ENCODE results near the gene KCNJ9.

KCNJ9 gene

DNA sequence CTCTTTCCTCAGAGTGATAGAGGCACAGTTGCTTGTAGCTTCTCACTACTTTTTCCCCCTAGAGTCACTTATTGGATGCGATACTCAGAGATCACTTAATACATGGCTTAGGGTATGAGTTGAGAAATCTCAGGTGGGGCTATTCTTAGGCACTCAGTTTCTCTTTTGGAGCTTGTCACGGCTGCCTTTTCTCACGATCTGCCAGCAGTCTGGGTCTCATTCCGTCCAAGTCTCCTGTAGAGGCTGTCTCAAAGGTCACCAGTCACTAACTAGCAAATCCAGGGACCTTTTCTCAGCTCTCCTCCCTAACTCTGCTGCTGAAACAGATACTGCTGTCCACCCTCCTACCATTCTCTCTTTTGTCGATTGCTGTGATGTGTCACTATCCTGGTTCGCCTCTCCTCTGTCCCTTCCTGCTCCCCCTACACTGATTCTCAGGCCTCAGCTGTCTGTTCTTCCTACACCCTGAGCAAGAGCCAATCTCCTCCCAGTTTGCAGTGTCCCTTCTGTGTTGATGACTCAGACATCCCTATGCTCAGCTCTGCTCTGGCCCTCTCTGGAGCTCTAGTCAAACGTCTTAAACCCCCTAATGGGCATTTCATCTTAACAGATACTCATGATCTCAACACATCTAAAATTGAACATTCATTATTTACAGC, 46.7 kb downstream of the KCNJ9 start:
- DNase-seq = peak; percentile 71

DNA sequence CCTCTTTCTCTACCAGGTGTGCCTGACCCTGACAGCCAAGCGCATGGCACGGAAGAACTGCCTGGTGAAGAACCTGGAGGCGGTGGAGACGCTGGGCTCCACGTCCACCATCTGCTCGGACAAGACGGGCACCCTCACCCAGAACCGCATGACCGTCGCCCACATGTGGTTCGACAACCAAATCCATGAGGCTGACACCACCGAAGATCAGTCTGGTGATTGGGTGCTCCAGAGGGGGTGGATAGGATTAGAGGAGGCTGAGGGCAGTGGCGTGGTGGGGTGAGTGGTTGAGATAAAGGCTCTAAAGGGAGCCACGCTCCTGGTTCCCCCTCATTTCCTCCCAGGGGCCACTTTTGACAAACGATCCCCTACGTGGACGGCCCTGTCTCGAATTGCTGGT, 47.3 kb downstream of the KCNJ9 start:
- no peak for DNase-seq

DNA sequence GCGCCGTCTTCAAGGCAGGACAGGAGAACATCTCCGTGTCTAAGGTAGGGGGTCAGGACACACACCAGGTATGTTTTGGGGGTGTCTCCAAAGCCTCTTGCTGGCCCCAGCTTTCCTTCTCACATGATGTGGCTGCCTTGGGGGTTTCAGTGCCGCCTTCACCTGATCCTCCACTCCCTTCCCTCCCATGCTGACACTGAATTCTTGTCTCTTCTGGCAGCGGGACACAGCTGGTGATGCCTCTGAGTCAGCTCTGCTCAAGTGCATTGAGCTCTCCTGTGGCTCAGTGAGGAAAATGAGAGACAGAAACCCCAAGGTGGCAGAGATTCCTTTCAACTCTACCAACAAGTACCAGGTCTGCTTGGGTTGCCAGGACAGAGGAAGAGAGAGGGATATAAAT, 47.7 kb downstream of the KCNJ9 start:
- DNase-seq = no peak

DNA sequence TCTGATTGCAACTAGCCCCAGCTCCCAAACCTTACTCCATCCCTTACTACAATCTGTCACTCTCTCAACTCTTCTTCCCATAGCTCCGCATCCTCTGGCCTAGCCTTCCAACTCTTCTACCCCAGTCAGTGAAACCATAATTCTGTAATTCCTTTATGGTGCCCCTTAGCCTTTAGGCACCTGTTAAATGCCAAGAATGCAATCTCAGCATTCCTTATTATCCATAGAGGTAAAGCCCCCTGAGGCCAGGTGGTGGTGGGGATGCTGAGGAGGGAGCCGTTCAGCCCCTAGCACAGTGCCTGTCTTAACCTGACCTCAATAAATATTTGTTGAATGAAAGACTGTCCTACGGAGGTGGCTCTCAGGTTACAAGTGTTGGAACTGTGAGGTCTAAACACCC, 48.2 kb downstream of the KCNJ9 start:
- DNase-seq = no peak

DNA sequence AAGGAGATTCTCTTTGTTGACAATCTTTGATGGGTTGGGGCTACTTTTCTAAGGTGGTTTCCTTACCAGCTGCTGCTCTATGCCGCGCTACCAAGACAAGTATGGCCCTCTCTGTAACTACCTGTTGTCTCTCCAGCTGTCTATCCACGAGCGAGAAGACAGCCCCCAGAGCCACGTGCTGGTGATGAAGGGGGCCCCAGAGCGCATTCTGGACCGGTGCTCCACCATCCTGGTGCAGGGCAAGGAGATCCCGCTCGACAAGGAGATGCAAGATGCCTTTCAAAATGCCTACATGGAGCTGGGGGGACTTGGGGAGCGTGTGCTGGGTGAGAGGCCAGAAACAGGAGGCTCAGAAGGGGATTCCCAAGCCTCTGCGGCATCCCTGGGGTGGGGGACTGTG, 48.6 kb downstream of the KCNJ9 start:
- DNase-seq = no peak

DNA sequence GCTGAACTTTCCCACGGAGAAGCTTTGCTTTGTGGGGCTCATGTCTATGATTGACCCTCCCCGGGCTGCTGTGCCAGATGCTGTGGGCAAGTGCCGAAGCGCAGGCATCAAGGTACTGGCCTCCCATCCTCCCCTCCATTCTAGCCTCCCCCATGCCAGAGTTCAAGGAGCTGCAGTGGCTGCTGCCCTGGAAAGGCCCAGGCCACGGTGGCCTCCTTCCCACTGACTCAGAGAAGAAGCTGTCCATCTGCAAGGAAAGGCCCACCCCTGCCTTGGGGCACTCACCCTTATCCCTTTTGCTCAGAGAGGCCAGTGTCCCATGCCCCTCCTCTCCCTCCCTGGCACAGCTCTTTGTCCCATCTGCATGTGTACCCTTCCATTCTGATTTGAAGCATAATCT, 49.1 kb downstream of the KCNJ9 start:
- DNase-seq = no peak

DNA sequence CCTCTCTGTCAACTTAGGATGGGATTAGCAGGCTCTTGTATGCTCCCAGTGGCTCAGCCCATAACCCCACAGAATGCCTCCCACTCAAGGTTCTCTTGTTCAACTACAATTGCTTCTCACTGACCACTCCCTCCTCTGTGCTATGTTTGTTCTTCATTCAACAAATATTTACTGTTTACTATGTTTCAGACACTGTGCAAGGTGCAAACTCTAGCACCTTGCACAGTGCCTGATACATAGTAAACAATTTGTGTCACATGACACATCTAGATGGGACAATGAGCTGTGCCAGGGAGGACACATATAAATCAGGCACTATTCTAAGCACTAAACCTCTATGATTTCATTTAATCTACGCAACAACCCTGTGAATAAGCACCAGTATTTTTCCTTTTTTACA, 49.6 kb downstream of the KCNJ9 start:
- DNase-seq = no peak

DNA sequence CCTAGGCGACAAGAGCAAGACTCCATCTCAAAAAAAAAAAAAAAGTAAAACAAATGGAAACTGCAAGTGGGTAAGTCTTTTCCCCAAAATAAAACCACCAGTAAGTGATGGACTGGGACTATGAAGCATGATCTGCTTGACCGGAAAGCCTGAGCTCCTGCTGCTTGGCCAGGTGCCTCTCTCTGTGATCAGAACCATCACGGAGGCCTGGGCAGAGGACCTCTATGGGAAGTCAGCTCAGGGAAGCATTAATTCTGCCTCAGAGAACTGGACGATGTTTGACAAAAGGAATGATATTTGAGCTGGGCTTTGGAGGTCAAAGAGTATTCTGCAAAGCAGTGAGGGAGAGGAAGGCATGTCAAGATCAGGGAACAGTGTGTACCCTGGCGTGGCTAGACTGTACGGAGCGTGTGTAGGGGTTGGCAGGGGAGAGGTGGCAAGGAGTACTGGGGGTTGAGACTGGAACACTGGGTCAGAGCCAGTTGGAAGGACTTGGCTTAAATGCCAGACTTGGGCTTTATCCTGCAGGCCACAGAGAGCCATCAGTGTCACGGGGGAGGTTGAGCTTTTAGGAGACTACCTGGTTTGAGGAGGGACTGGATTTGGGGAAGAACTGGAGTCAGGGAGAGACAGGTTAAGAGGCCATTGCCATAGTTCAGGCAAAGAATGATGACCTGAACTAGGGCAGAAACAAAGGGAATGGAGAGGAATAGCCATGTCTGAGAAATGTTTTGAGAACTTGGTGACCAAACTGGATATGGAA, 50.6 kb downstream of the KCNJ9 start:
- DNase-seq = no peak

DNA sequence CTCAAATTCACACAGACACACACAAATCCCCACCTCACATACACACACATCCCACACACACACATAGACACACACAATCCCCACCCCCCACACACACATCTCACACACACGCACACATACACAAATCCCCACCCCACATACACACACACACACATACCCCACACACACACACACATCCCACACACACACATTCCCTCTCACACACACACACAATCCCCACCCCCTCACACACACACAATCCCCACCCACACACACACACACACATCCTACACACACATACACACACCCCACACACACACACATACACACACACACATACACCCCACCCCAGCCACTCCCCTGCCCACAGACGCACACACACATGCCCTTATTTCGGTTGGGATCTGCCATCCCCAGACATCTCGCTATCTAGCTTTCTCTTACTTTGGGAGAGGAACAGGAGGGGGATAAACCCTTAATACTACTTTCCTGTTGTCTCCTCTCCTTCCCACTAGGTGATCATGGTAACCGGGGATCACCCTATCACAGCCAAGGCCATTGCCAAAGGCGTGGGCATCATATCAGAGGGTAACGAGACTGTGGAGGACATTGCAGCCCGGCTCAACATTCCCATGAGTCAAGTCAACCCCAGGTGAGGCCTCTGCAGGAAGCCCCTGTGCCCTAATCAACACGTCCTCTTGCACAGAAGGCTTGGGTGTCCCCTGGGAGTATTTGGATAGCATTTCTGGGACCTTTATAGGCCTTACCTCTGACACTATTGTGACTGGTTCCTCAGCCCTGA, 52.8 kb downstream of the KCNJ9 start:
- no peak for DNase-seq

DNA sequence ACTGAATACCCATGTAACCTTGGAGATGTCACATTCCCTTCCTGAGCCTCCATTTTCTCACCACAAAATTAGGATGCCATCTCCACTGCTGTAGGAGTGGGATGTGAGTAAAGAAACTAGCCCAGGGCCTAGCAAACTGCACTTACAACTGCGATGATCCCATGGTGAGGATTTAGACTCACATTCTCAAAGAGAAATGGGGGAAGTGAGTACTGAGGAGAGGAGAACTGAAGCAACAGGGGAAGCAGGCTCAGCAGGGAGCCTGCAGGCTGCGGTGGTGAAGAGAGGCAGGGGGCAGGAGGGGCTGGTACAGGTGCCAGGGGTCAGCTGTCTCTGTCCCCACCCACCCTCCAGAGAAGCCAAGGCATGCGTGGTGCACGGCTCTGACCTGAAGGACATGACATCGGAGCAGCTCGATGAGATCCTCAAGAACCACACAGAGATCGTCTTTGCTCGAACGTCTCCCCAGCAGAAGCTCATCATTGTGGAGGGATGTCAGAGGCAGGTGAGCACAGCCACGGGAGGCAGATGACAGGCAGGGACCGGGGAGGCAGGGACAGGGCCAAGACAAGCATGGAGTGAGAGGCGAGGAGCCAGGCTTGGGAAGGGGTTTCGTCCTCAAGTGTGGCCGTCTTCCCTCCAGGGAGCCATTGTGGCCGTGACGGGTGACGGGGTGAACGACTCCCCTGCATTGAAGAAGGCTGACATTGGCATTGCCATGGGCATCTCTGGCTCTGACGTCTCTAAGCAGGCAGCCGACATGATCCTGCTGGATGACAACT, 53.6 kb downstream of the KCNJ9 start:
- no peak for DNase-seq

DNA sequence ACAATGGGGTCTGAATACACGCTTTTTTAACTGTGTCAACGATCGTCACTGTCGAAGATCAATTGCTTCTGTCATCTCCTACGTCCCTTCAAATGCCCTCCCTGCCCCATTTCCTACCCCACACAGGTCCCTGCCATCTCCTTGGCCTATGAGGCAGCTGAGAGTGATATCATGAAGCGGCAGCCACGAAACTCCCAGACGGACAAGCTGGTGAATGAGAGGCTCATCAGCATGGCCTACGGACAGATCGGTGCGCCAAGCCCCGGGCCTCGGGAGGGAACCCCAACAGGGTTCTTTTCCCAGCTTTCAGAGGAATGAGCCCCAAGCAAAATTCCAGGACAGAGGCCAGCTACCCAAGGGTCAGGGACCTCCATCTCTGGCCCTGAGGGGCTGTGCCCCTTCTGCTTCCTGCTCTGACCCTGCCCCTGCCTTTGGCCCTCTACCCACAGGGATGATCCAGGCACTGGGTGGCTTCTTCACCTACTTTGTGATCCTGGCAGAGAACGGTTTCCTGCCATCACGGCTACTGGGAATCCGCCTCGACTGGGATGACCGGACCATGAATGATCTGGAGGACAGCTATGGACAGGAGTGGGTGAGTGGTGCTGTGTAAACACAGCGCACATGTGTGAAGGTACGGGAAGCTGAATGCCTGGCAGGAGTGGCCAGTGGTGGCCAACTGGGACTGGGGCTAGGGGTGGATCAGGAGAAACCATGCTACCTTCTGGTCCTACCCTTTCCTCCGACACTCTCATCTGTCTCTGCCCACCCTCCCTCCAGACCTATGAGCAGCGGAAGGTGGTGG, 55.0 kb downstream of the KCNJ9 start:
- no peak for DNase-seq

DNA sequence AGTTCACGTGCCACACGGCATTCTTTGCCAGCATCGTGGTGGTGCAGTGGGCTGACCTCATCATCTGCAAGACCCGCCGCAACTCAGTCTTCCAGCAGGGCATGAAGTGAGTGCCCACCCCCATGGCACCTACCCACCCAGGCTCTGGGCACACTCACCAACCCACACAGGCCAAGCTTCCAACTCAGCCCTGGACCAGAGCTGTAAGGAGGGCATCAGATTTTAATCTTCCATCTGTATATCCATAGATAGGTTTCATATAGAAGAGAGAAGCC, 55.5 kb downstream of the KCNJ9 start:
- no peak for DNase-seq

DNA sequence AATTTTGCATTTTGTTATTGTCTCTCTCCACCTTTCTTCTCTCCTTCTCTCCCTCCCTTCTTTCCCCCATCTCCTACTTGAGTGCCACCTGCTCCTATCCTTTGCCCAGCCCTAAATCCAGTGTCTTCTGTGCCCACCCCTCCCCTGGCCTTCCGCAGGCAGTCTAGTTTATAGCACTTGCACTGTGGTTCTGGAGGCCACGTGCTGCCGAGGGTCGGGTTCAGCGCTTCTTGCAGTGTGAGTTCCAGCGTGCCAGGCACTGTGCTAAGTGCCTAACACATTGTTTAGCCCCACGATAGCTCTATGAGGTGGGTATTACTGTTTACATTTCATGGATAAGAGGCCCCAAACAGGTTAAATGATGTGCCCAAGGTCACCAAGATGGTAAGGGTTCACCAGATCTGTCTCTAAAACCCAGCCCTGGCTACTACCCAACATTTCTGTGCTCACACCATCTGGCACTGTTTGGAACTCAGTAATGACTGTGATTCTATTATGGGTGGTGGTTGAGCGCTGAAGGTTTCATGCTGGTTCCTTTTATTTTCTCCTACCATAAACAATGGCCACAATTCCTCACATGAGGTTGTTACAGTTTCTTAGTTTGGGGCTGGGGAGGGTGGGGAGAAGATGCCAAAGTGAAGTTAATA, 56.0 kb downstream of the KCNJ9 start:
- DNase-seq = no peak

DNA sequence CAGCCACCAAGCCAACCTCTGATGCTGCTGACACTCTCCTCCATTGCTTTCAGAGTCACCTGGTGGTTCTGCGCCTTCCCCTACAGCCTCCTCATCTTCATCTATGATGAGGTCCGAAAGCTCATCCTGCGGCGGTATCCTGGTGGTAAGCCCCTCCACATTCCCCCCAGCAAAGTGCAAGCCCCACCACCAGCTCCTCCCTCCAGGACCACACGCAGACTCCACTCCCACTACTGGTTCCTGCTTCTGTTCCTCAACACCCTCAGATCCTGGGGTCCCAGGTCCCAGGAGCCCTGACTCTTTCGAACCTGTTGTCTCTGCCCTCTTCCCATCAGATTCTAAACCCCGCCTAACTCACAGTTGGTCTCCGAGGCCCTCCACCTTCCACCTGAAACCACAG, 58.5 kb downstream of the KCNJ9 start:
- no peak for DNase-seq

All from fibroblast of skin of back (primary cell).